Mesenchymal stem cell (in vitro differentiated cells and primary cell): ENCODE measurements around the gene TIAM1.

ENCODE experiments used
- DNase-seq: peaks from one replicate; pipeline ENCODE4 v3.0.0-alpha.2; 2013
- H2AFZ ChIP-seq: one replicate; pipeline ENCODE4 v1.6.1; 2013; ENCODE audit warnings: low read depth, mild to moderate bottlenecking, control low read depth, inconsistent platforms, low read length, moderate library complexity
- H2AK5ac ChIP-seq: 2 replicates; pipeline ENCODE4 v1.6.1; 2013; ENCODE audit warnings: low read length, moderate library complexity, mild to moderate bottlenecking, inconsistent platforms; ENCODE audit not compliant: severe bottlenecking
- H2BK120ac ChIP-seq: one replicate; pipeline ENCODE4 v1.6.1; 2013; ENCODE audit warnings: low read depth, mild to moderate bottlenecking, inconsistent platforms, low read length, moderate library complexity
- H2BK12ac ChIP-seq, 2 experiments: one replicate each; pipeline ENCODE4 v1.6.1; 2013; ENCODE audit warnings: inconsistent platforms in 2 of 2, low read length in 2 of 2, mild to moderate bottlenecking in 2 of 2, moderate library complexity in 2 of 2, control low read depth in 1 of 2
- H2BK15ac ChIP-seq: one replicate; pipeline ENCODE4 v1.6.1; 2013; ENCODE audit warnings: mild to moderate bottlenecking, low read depth, inconsistent platforms; ENCODE audit not compliant: poor library complexity, severe bottlenecking
- H2BK5ac ChIP-seq: 2 replicates; pipeline ENCODE4 v1.6.1; 2013; ENCODE audit warnings: low read depth, mild to moderate bottlenecking, low read length, control low read depth, inconsistent platforms; ENCODE audit not compliant: poor library complexity, severe bottlenecking
- H3K14ac ChIP-seq, 2 experiments: one replicate each; pipeline ENCODE4 v1.6.1; 2013; ENCODE audit warnings: inconsistent platforms in 2 of 2, low read length in 2 of 2, control low read depth in 1 of 2, mild to moderate bottlenecking in 1 of 2, moderate library complexity in 1 of 2
- H3K18ac ChIP-seq, 2 experiments: one replicate each; pipeline ENCODE4 v1.6.1; 2013; ENCODE audit warnings: inconsistent platforms in 2 of 2, low read length in 2 of 2, control low read depth in 1 of 2, low read depth in 1 of 2, mild to moderate bottlenecking in 1 of 2
- H3K23ac ChIP-seq, 2 experiments: one replicate each; pipeline ENCODE4 v1.6.1; 2013; ENCODE audit warnings: inconsistent platforms in 2 of 2, low read length in 2 of 2, mild to moderate bottlenecking in 2 of 2, moderate library complexity in 2 of 2, control low read depth in 1 of 2
- H3K27ac ChIP-seq: 2 replicates; pipeline ENCODE4 v1.5.1; 2013; ENCODE audit warnings: mild to moderate bottlenecking, moderate library complexity, low read length, control low read depth, inconsistent platforms; ENCODE audit not compliant: poor library complexity, severe bottlenecking
- H3K27me3 ChIP-seq, 2 experiments: 2 replicates each; pipeline versions ENCODE4 v1.6.1 to v1.7.0; 2013; ENCODE audit warnings: low read length in 2 of 2, mild to moderate bottlenecking in 2 of 2, moderate library complexity in 2 of 2, control low read depth in 1 of 2, inconsistent platforms in 1 of 2; ENCODE audit not compliant: control insufficient read depth in 1 of 2, insufficient read depth in 1 of 2
- H3K36me3 ChIP-seq, 2 experiments: 2 replicates each; pipeline versions ENCODE4 v1.6.1 to v1.7.0; 2013; ENCODE audit warnings: low read length in 2 of 2, control low read depth in 1 of 2, inconsistent platforms in 1 of 2, low read depth in 1 of 2, mild to moderate bottlenecking in 1 of 2; ENCODE audit not compliant: insufficient read depth in 2 of 2, control insufficient read depth in 1 of 2
- H3K4ac ChIP-seq, 2 experiments: one replicate each; pipeline ENCODE4 v1.6.1; 2013; ENCODE audit warnings: inconsistent platforms in 2 of 2, low read length in 2 of 2, mild to moderate bottlenecking in 2 of 2, moderate library complexity in 2 of 2, control low read depth in 1 of 2, low read depth in 1 of 2
- H3K4me1 ChIP-seq: 2 replicates; pipeline ENCODE4 v1.6.1; 2013; ENCODE audit warnings: low read depth, low read length, control low read depth; ENCODE audit not compliant: control insufficient read depth, insufficient read depth
- H3K4me2 ChIP-seq: 2 replicates; pipeline ENCODE4 v1.6.1; 2013; ENCODE audit warnings: low read length, mild to moderate bottlenecking, inconsistent platforms; ENCODE audit not compliant: poor library complexity, severe bottlenecking
- H3K4me3 ChIP-seq, 2 experiments: 2 replicates each; pipeline versions ENCODE4 v1.5.1 to v1.7.0; 2013; ENCODE audit warnings: low read length in 2 of 2, mild to moderate bottlenecking in 2 of 2, control low read depth in 1 of 2, low read depth in 1 of 2; ENCODE audit not compliant: insufficient read depth in 1 of 2
- H3K79me1 ChIP-seq: replicated peaks from 2 replicates; pipeline ENCODE4 v1.6.1; 2013; ENCODE audit warnings: mild to moderate bottlenecking, control low read depth, low read length, inconsistent platforms; ENCODE audit not compliant: poor library complexity, severe bottlenecking
- H3K9ac ChIP-seq: 2 replicates; pipeline ENCODE4 v1.7.0; 2013; ENCODE audit warnings: mild to moderate bottlenecking, low read length, moderate library complexity
- H3K9me3 ChIP-seq: 2 replicates; pipeline ENCODE4 v1.7.0; 2013; ENCODE audit warnings: mild to moderate bottlenecking, low read length; ENCODE audit not compliant: control insufficient read depth
- H4K8ac ChIP-seq: one replicate; pipeline ENCODE4 v1.6.1; 2013; ENCODE audit warnings: inconsistent platforms, mild to moderate bottlenecking, low read length, moderate library complexity
- H4K91ac ChIP-seq: one replicate; pipeline ENCODE4 v1.6.1; 2013; ENCODE audit warnings: mild to moderate bottlenecking, low read length, inconsistent platforms
- WGBS: methylation state at CpG from one replicate; pipeline ENCODE4 v1.1.7; 2013; ENCODE audit warnings: mixed read lengths; 5-methylcytosine and 5-hydroxymethylcytosine counted together

TIAM1 gene

DNA sequence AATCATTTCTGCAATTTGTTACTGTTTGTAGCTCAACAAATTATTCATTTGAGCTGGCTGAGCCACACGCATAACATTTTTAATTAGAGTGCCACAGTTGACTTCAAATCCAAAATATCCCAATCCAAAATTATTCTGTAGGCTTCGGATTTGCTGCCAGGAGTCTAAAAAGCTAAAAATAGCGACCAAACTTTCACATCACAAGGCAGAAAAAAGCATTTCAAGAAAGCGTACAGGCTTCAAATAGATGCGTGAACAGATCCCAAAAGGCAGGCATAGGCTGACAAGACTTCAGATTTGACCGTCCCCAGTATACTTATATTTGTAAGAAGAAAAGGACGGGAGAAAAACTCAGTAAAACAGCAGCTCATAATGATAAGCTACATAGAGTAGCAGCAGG lies 24.3 kb upstream of the TIAM1 start:
- H2AFZ ChIP-seq = no peak overlapping the region

DNA sequence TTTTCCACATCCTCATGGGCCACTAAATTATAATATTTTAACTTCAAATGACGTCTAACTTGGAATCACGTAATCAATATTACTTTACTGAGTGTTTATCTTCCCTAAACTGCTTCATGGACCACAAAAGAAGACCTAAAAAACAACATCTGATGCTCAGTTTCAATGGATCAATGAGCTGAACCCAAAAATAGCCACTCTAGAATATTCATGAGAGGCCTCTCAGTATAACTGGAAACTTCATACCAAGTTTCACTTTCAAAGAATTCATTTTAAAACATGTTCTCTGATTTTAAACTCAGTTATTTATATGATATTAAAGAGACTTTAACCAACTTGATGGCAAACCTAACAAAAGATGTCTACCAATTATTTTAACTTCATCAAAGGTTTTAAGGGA lies 23.7 kb upstream of the TIAM1 start:
- H3K79me1 ChIP-seq = no peaks in the 10 kb centered on the region
- 94% methylated on average over 2 of the region's 2 CpGs for WGBS
- H3K18ac ChIP-seq = no peak overlapping the region
- H3K14ac ChIP-seq = no peak overlapping the region
- H3K4me1 ChIP-seq = peaks cover 9% of the 10 kb centered on the region
- H4K8ac ChIP-seq = no peak overlapping the region
- H3K4me3 ChIP-seq = no peak overlapping the region
- H3K27ac ChIP-seq = no peak overlapping the region
- no peaks in the 10 kb centered on the region for H3K36me3 ChIP-seq
- no peak overlapping the region for H2AK5ac ChIP-seq
- H3K23ac ChIP-seq = no peak overlapping the region
- no peak overlapping the region for H3K4me2 ChIP-seq
- H2BK5ac ChIP-seq = no peak overlapping the region
- H4K91ac ChIP-seq = no peak overlapping the region
- no peak overlapping the region for H3K9ac ChIP-seq
- peaks cover 0 to 6% of the 10 kb centered on the region in 2 experiments for H3K27me3 ChIP-seq
- H2AFZ ChIP-seq = no peak overlapping the region
- no peak overlapping the region for H2BK12ac ChIP-seq
- no peak overlapping the region for H3K4ac ChIP-seq
- no peaks in the 10 kb centered on the region for H3K9me3 ChIP-seq
- DNase-seq = no peak
- no peak overlapping the region for H2BK15ac ChIP-seq
- no peak overlapping the region for H2BK120ac ChIP-seq

More for the DNA sequence above, 24.3 kb upstream of the TIAM1 start:
- H3K18ac ChIP-seq = no peak overlapping the region
- H2BK5ac ChIP-seq = no peak overlapping the region
- no peaks in the 10 kb centered on the region for H3K9me3 ChIP-seq
- 96% methylated on average over 6 of the region's 7 CpGs for WGBS
- H3K23ac ChIP-seq = no peak overlapping the region
- no peak for DNase-seq
- peaks cover 9% of the 10 kb centered on the region for H3K4me1 ChIP-seq
- no peak overlapping the region for H2BK120ac ChIP-seq
- no peak overlapping the region for H3K4me3 ChIP-seq
- no peak overlapping the region for H2BK15ac ChIP-seq
- no peak overlapping the region for H3K9ac ChIP-seq
- H3K27me3 ChIP-seq = peaks cover 0 to under 1% of the 10 kb centered on the region in 2 experiments
- no peak overlapping the region for H3K4me2 ChIP-seq
- no peak overlapping the region for H2AK5ac ChIP-seq
- H4K8ac ChIP-seq = no peak overlapping the region
- H3K27ac ChIP-seq = no peak overlapping the region
- H2BK12ac ChIP-seq = no peak overlapping the region
- no peak overlapping the region for H3K4ac ChIP-seq
- no peaks in the 10 kb centered on the region for H3K36me3 ChIP-seq
- no peak overlapping the region for H3K14ac ChIP-seq
- H3K79me1 ChIP-seq = no peaks in the 10 kb centered on the region
- no peak overlapping the region for H4K91ac ChIP-seq

DNA sequence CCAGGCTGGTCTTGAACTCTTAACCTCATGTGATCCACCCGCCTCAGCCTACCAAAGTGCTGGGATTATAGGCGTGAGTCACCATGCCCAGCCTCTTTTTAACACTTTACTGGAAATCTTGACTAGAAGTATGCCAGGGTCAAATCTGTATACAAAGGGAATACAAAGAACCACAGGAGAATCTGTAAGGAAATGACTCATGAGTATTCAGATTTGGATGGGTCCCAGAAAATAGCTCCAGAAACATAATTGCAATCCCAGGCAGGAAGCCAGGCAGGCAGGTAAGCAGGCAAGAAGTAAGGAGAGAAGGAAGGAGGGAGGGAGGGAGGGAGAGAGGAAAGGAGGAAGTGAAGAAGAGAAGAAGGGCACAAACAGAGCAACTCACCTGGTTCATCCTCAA lies 22.8 kb upstream of the TIAM1 start:
- DNase-seq = peak; percentile 89
- peaks cover 0 to 8% of the 10 kb centered on the region in 2 experiments for H3K27me3 ChIP-seq
- WGBS = 0% methylated on average over 2 of the region's 2 CpGs
- H4K8ac ChIP-seq = no peak overlapping the region
- no peak overlapping the region for H2BK5ac ChIP-seq
- H3K4ac ChIP-seq = no peak overlapping the region
- H2BK15ac ChIP-seq = no peak overlapping the region
- no peak overlapping the region for H2BK120ac ChIP-seq
- no peak overlapping the region for H4K91ac ChIP-seq
- no peaks in the 10 kb centered on the region for H3K79me1 ChIP-seq
- no peak overlapping the region for H3K4me2 ChIP-seq
- no peaks in the 10 kb centered on the region for H3K9me3 ChIP-seq
- no peak overlapping the region for H3K4me3 ChIP-seq
- no peak overlapping the region for H3K14ac ChIP-seq
- H3K18ac ChIP-seq = no peak overlapping the region
- H3K4me1 ChIP-seq = peaks cover 5% of the 10 kb centered on the region
- peak overlapping the region; percentile 11 for H2AK5ac ChIP-seq
- H3K9ac ChIP-seq = no peak overlapping the region
- H3K27ac ChIP-seq = peak overlapping the region; percentile 53
- H2AFZ ChIP-seq = no peak overlapping the region
- no peak overlapping the region for H2BK12ac ChIP-seq
- H3K23ac ChIP-seq = no peak overlapping the region
- H3K36me3 ChIP-seq = no peaks in the 10 kb centered on the region

DNA sequence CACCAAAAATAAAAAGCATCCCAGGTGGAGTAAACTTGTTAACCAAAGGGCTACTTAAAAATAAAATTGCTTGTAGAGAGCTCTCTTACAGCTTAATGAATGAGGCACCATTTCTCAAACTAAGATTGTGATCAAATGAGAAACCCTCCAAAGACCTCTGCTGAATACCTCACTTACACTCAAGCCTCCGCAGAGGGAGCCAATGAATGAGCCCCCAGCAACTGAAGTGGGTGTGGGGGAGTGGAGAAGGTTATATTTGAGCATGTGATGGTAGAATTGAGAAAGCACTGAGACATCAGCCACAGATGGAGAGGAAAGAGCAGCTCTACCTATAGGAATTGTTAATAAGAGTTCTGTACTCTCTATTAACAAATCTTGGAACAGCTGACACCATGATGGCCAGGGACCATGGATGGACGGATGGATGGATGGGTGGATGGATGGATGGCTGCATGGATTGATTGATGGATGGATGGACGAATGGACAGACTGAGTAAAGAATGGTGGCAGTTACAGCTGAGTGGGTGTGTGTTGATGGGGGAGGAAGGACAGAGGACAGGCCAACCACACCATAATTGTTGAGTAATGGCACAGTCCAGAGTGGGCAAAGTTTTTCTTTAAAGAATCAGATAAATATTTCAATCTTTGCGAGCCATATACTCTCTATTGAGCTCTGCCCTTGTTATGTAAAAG lies 20.3 kb upstream of the TIAM1 start:
- Histone ChIP-seq H2BK12ac (no peak overlapping the region), H2AK5ac (no peak overlapping the region), H3K4me1 (peaks cover 4% of the 10 kb centered on the region), H3K36me3 (no peaks in the 10 kb centered on the region), H3K23ac (no peak overlapping the region), H2AFZ (no peak overlapping the region), H3K4me3 (no peak overlapping the region), H2BK15ac (no peak overlapping the region), H3K9ac (no peak overlapping the region), H3K4me2 (no peak overlapping the region), H3K18ac (no peak overlapping the region), H3K27me3 (peaks cover 0 to 8% of the 10 kb centered on the region in 2 experiments), H3K14ac (no peak overlapping the region), H3K9me3 (no peaks in the 10 kb centered on the region), H2BK120ac (no peak overlapping the region), H2BK5ac (no peak overlapping the region), H3K27ac (no peak overlapping the region), H4K8ac (no peak overlapping the region), H4K91ac (no peak overlapping the region), H3K4ac (no peak overlapping the region), H3K79me1 (no peaks in the 10 kb centered on the region)
- WGBS = 95% methylated on average over 3 of the region's 4 CpGs
- DNase-seq = no peak
